Endothelial cell of umbilical vein (primary cell): ENCODE measurements around the gene IL36RN. TPM values are rescaled to one million over a fixed set of nuclear protein-coding genes. Genes with fewer than 3 reads are reported as not detected.

ENCODE experiments used
- BruUV-seq: library from RNA; stranded (reverse); fragments of 400-500 nt; replicated peaks from 2 replicates; lab custom pipeline; 2021; lab: Mats Ljungman, UMichigan
- CTCF ChIA-PET: fragments of 300-600, 350-600 bp; sonication (Branson Sonifier 250); formaldehyde crosslinking; loops from one replicate; lab custom pipeline; 2021; ENCODE audit warnings: antibody characterized with exemption, inconsistent platforms; lab: Charles Lee
- POLR2A ChIA-PET: fragments of 300-600, 350-600 bp; sonication (Branson Sonifier 250); formaldehyde crosslinking; loops from one replicate; lab custom pipeline; 2021; ENCODE audit warnings: antibody characterized with exemption, inconsistent platforms; lab: Charles Lee
- DNase-seq: peaks from one replicate; pipeline ENCODE4 v3.0.0-alpha.2; 2011; ENCODE audit warnings: low read depth, low spot score
- FAIRE-seq: peaks from 2 replicates; lab custom pipeline; 2011; peaks lifted over from hg19 to GRCh38; lab: Jason Lieb, UNC
- H2AFZ ChIP-seq: 2 replicates; pipeline ENCODE4 v1.6.0; 2012; ENCODE audit warnings: low read depth, low read length, control low read depth, inconsistent platforms
- H3K27ac ChIP-seq: 2 replicates; pipeline ENCODE4 v1.5.1; 2011; ENCODE audit warnings: low read depth, mild to moderate bottlenecking, control low read depth, low read length, moderate library complexity; ENCODE audit not compliant: insufficient read depth
- H3K27me3 ChIP-seq, 2 experiments: 2 replicates each; pipeline versions ENCODE4 v1.6.0 to v1.6.1; 2011; ENCODE audit warnings: low read length in 2 of 2, mixed read lengths in 1 of 2; ENCODE audit not compliant: control insufficient read depth in 2 of 2, insufficient read depth in 2 of 2
- H3K36me3 ChIP-seq, 2 experiments: 2 replicates in 1 of 2; 3 replicates in 1 of 2; pipeline ENCODE4 v1.5.1; 2011; ENCODE audit warnings: low read length in 2 of 2, mild to moderate bottlenecking in 1 of 2, moderate library complexity in 1 of 2; ENCODE audit not compliant: control insufficient read depth in 2 of 2, insufficient read depth in 2 of 2; ENCODE audit errors: extremely low read depth in 1 of 2
- H3K4me1 ChIP-seq: 3 replicates; pipeline ENCODE4 v1.5.1; 2011; ENCODE audit warnings: mild to moderate bottlenecking, low read length; ENCODE audit not compliant: control insufficient read depth, insufficient read depth; ENCODE audit errors: extremely low read depth
- H3K4me2 ChIP-seq: 2 replicates; pipeline ENCODE4 v1.6.1; 2011; ENCODE audit warnings: low read length, control low read depth, mixed read lengths; ENCODE audit not compliant: insufficient read depth
- H3K4me3 ChIP-seq, 3 experiments: fragments of 200-600 bp in 1 of 3; sonication (generic), shearing (Covaris generic) in 1 of 3; replicated peaks in 1 of 3; 2 replicates each; pipeline ENCODE4 v1.5.1; 2011 to 2016; ENCODE audit warnings: control low read depth in 3 of 3, low read length in 3 of 3, mild to moderate bottlenecking in 2 of 3, inconsistent platforms in 1 of 3, low read depth in 1 of 3, moderate library complexity in 1 of 3; ENCODE audit not compliant: insufficient read depth in 1 of 3
- H3K79me2 ChIP-seq: 2 replicates; pipeline ENCODE4 v1.6.0; 2012; ENCODE audit warnings: low read length, inconsistent platforms; ENCODE audit not compliant: control insufficient read depth, insufficient read depth
- H3K9ac ChIP-seq: replicated peaks from 2 replicates; pipeline ENCODE3; 2011; ENCODE audit warnings: low read length, control low read depth; ENCODE audit not compliant: insufficient read depth; ENCODE audit errors: extremely low read depth
- H3K9me1 ChIP-seq: replicated peaks from 3 replicates; pipeline ENCODE4 v1.6.0; 2011; ENCODE audit warnings: mild to moderate bottlenecking, low read length; ENCODE audit not compliant: control insufficient read depth, insufficient read depth; ENCODE audit errors: extremely low read depth
- H3K9me3 ChIP-seq: replicated peaks from 2 replicates; pipeline ENCODE4 v1.5.1; 2012; ENCODE audit warnings: low read length, inconsistent platforms; ENCODE audit not compliant: control insufficient read depth, insufficient read depth
- H4K20me1 ChIP-seq: replicated peaks from 2 replicates; pipeline ENCODE3; 2011; ENCODE audit warnings: mild to moderate bottlenecking, low read length; ENCODE audit not compliant: control insufficient read depth, insufficient read depth; ENCODE audit errors: extremely low read depth
- CTCF ChIP-seq, 2 donors: IDR thresholded peaks; 1 replicate in 1 of 2; 2 replicates in 1 of 2; pipeline ENCODE4 v1.5.1; 2011; ENCODE audit warnings: low read length in 2 of 2, mild to moderate bottlenecking in 2 of 2, moderate library complexity in 2 of 2, control low read depth in 1 of 2, inconsistent platforms in 1 of 2, low read depth in 1 of 2; ENCODE audit not compliant: insufficient read depth in 1 of 2; ENCODE audit errors: extremely low read depth in 1 of 2
- EZH2 ChIP-seq: IDR thresholded peaks from 2 replicates; pipeline ENCODE4 v1.6.1; 2012; ENCODE audit warnings: borderline replicate concordance, low read depth, mild to moderate bottlenecking, moderate library complexity, low read length, inconsistent platforms; ENCODE audit not compliant: severe bottlenecking
- FOS ChIP-seq: IDR thresholded peaks from 2 replicates; pipeline ENCODE4 v1.6.1; 2011; ENCODE audit warnings: mild to moderate bottlenecking, low read length, moderate library complexity, borderline replicate concordance; ENCODE audit not compliant: insufficient read depth
- GATA2 ChIP-seq: IDR thresholded peaks from 2 replicates; pipeline ENCODE4 v1.7.0; 2011; ENCODE audit warnings: low read depth, mild to moderate bottlenecking, moderate library complexity, mixed read lengths, low read length; ENCODE audit not compliant: insufficient read length, insufficient read depth
- JUN ChIP-seq: IDR thresholded peaks from 2 replicates; pipeline ENCODE4 v1.6.1; 2011; ENCODE audit warnings: borderline replicate concordance, low read depth; ENCODE audit not compliant: insufficient read length, insufficient read depth
- MAX ChIP-seq: IDR thresholded peaks from 2 replicates; pipeline ENCODE4 v1.6.1; 2011; ENCODE audit not compliant: insufficient read depth, insufficient read length
- MYC ChIP-seq: IDR thresholded peaks from one replicate; pipeline ENCODE4 v1.6.1; 2011; ENCODE audit warnings: mild to moderate bottlenecking, low read depth, low read length
- POLR2A ChIP-seq: IDR thresholded peaks from 2 replicates; pipeline ENCODE4 v1.6.1; 2012; ENCODE audit warnings: low read depth, mild to moderate bottlenecking, control low read depth, low read length
- POLR2AphosphoS5 ChIP-seq: IDR thresholded peaks from 2 replicates; pipeline ENCODE4 v1.6.1; 2012; ENCODE audit warnings: low read depth, mild to moderate bottlenecking, control low read depth, low read length, moderate library complexity; ENCODE audit not compliant: insufficient read depth
- dilution Hi-C: fragments of 300-500 bp; cut with MboI; formaldehyde crosslinking; loops from one replicate; pipeline ENCODE4 v1.15.0; 2019; ENCODE audit warnings: low sequenced_read_pairs; ENCODE audit not compliant: extremely low pct_ligation_motif_present
- intact Hi-C: fragments of 100-400 bp; cut with micrococcal nuclease; formaldehyde crosslinking; loops from one replicate; pipeline ENCODE4 v1.10.0; 2022
- polyA plus RNA-seq, 4 experiments: library from polyadenylated mRNA; depleted of rRNA in 3 of 4; stranded (reverse) in 3 of 4; unstranded in 1 of 4; fragments of >200 nt; gene quantifications; 2 replicates each; pipeline versions ENCODE4 v1.2.1 to v1.2.3, GENCODE V29; 2011 to 2012; ENCODE audit warnings: missing spikeins in 1 of 4
- total RNA-seq: library from RNA; stranded (reverse); gene quantifications from 2 replicates; pipeline ENCODE4 v1.2.3, GENCODE V29; 2021

Gene IL36RN
- total and polyA plus RNA-seq, 2 donors (not counting 3 experiments of a cell fraction or from before 2014, with no cell fraction given) = not detected

- no peak overlapping the region for H2AFZ ChIP-seq
- H3K79me2 ChIP-seq = no peaks in the 10 kb centered on the region
- TF ChIP-seq FOS (no peak), POLR2AphosphoS5 (no peak), MYC (no peak), GATA2 (no peak), EZH2 (no peak), MAX (no peak), JUN (no peak), POLR2A (no peak), CTCF (IDR thresholded peaks at IDR 0.05; ENCODE audit: extremely low read depth in 1 of 2, insufficient read depth in 1 of 2, low read depth in 1 of 2, low read length in 2 of 2) (no peak)
- no peaks in the 10 kb centered on the region for H3K36me3 ChIP-seq
- dilution Hi-C loops = no loop called here
- no peak overlapping the region for H3K4me3 ChIP-seq
- H3K9ac ChIP-seq = no peak overlapping the region
- H3K4me1 ChIP-seq = no peaks in the 10 kb centered on the region
- H4K20me1 ChIP-seq = no peaks in the 10 kb centered on the region
- peaks cover 1 to 7% of the 10 kb centered on the region in 2 experiments for H3K27me3 ChIP-seq
- FAIRE-seq (no peak), DNase-seq (no peak)
- H3K9me3 ChIP-seq = no peaks in the 10 kb centered on the region
- POLR2A ChIA-PET = no interaction called here
- intact Hi-C loops = no loop called here
- no TSS peak for BruUV-seq
- H3K4me2 ChIP-seq = no peak overlapping the region
- CTCF ChIA-PET = no interaction called here
- H3K9me1 ChIP-seq = no peaks in the 10 kb centered on the region
- H3K27ac ChIP-seq = no peak overlapping the region
Observed at GRCh38 chr2:113025737-113026136, 33.3 kb upstream of the IL36RN start.
